K562 (cell line): ENCODE results near the gene ETAA1. TPM values are rescaled to one million over a fixed set of nuclear protein-coding genes. Genes with fewer than 3 reads are reported as not detected.

ENCODE experiments used
- ATAC-seq: fragments of 200-7000 bp; cut with Tn5 transposase; 3 replicates; pipeline ENCODE4 v1.9.1; 2020; ENCODE audit warnings: moderate library complexity
- BruUV-seq: library from RNA; stranded (reverse); fragments of 400-500 nt; replicated peaks from 2 replicates; lab custom pipeline; 2021; lab: Mats Ljungman, UMichigan
- CTCF ChIA-PET: fragments of 300-600 bp; formaldehyde crosslinking; extraction: SDS; loops from one replicate; lab custom pipeline; 2021; ENCODE audit warnings: low intra/inter-chr PET ratio; lab: Yijun Ruan, JAX
- POLR2A ChIA-PET: fragments of 300-600, 350-650 bp; sonication (Branson Sonifier 250); formaldehyde crosslinking; extraction: SDS; loops from one replicate; lab custom pipeline; 2021; ENCODE audit warnings: antibody characterized with exemption, inconsistent platforms; lab: Yijun Ruan, JAX
- DNase-seq, 4 experiments: peaks; one replicate each; pipeline versions ENCODE4 v3.0.0 to v3.0.0-alpha.2; 2011 to 2018; ENCODE audit warnings: low spot score in 3 of 4, mixed read lengths in 3 of 4; ENCODE audit errors: extremely low read depth in 1 of 4
- FAIRE-seq: peaks from 2 replicates; lab custom pipeline; 2011; peaks lifted over from hg19 to GRCh38; lab: Jason Lieb, UNC
- H2AFZ ChIP-seq: 2 replicates; pipeline ENCODE4 v1.6.0; 2011; ENCODE audit warnings: low read depth, low read length, control low read depth, inconsistent platforms
- H3K27ac ChIP-seq: fragments of 200-600 bp; 3 replicates; pipeline ENCODE4 v1.8.0; 2011; ENCODE audit warnings: low read depth, mild to moderate bottlenecking, control low read depth, inconsistent platforms, low read length, moderate library complexity, mixed read lengths; ENCODE audit errors: extremely low read depth
- H3K27me3 ChIP-seq, 2 experiments: fragments of 300-600 bp in 1 of 2; 2 replicates in 1 of 2; 3 replicates in 1 of 2; pipeline versions ENCODE4 v1.6.0 to v1.8.0; 2011; ENCODE audit warnings: inconsistent platforms in 2 of 2, low read length in 2 of 2, mild to moderate bottlenecking in 1 of 2, mixed read lengths in 1 of 2, moderate library complexity in 1 of 2; ENCODE audit not compliant: control insufficient read depth in 2 of 2, insufficient read depth in 2 of 2
- H3K36me3 ChIP-seq: fragments of 300-600 bp; 3 replicates; pipeline ENCODE4 v1.8.0; 2011; ENCODE audit warnings: mild to moderate bottlenecking, low read length, inconsistent platforms; ENCODE audit not compliant: control insufficient read depth, insufficient read depth
- H3K4me1 ChIP-seq, 2 experiments: fragments of 200-600 bp in 1 of 2; replicated peaks in 1 of 2; 2 replicates in 1 of 2; 3 replicates in 1 of 2; pipeline versions ENCODE4 v1.5.1 to v1.8.0; 2011; ENCODE audit warnings: inconsistent platforms in 2 of 2, low read length in 2 of 2, mild to moderate bottlenecking in 1 of 2, mixed read lengths in 1 of 2, moderate library complexity in 1 of 2; ENCODE audit not compliant: control insufficient read depth in 2 of 2, insufficient read depth in 2 of 2
- H3K4me2 ChIP-seq: 2 replicates; pipeline ENCODE4 v1.6.1; 2011; ENCODE audit warnings: low read length, control low read depth, inconsistent platforms, mixed read lengths; ENCODE audit not compliant: insufficient read depth
- H3K4me3 ChIP-seq: fragments of 200-600 bp; sonication (generic), shearing (Covaris generic); 2 replicates; pipeline ENCODE4 v1.5.1; 2016; ENCODE audit warnings: control low read depth, inconsistent platforms
- H3K79me2 ChIP-seq: fragments of 200-600 bp; 3 replicates; pipeline ENCODE4 v1.8.0; 2011; ENCODE audit warnings: low read length, inconsistent platforms; ENCODE audit not compliant: control insufficient read depth, insufficient read depth
- H3K9ac ChIP-seq, 2 experiments: 2 replicates each; pipeline versions ENCODE4 v1.6.0 to v1.6.1; 2011; ENCODE audit warnings: low read depth in 2 of 2, low read length in 2 of 2, control low read depth in 1 of 2, inconsistent platforms in 1 of 2, mild to moderate bottlenecking in 1 of 2, mixed read lengths in 1 of 2; ENCODE audit not compliant: insufficient read depth in 1 of 2
- H3K9me1 ChIP-seq: one replicate; pipeline ENCODE4 v1.6.0; 2011; ENCODE audit warnings: inconsistent platforms, mild to moderate bottlenecking, low read length, moderate library complexity; ENCODE audit not compliant: control insufficient read depth, insufficient read depth
- H3K9me3 ChIP-seq: replicated peaks from 2 replicates; pipeline ENCODE4 v1.5.1; 2011; ENCODE audit warnings: low read depth, low read length, inconsistent platforms; ENCODE audit not compliant: control insufficient read depth, insufficient read depth
- H4K20me1 ChIP-seq: replicated peaks from 2 replicates; pipeline ENCODE4 v1.6.1; 2011; ENCODE audit warnings: low read length, inconsistent platforms, mixed read lengths; ENCODE audit not compliant: control insufficient read depth, insufficient read depth
- ESRRB ChIP-seq: fragments of 250-450 bp; sonication (Bioruptor Pico); IDR thresholded peaks from 2 replicates; pipeline ENCODE4 v1.5.0; 2020; ENCODE audit warnings: mild to moderate bottlenecking, moderate library complexity, borderline replicate concordance
- NFIC ChIP-seq: fragments of 450-650 bp; IDR thresholded peaks from 2 replicates; pipeline ENCODE4 v1.6.1; 2017; ENCODE audit warnings: mild to moderate bottlenecking, inconsistent platforms
- POU5F1 ChIP-seq: fragments of 150-350 bp; IDR thresholded peaks from 2 replicates; pipeline ENCODE4 v1.6.1; 2014; ENCODE audit warnings: borderline replicate concordance, low read length, low read depth, mild to moderate bottlenecking; ENCODE audit not compliant: partially characterized antibody
- ZNF766 ChIP-seq: fragments of 200-800 bp; sonication (Bioruptor generic); conservative IDR thresholded peaks from 2 replicates; pipeline ENCODE4 v1.6.1; 2016; ENCODE audit warnings: missing genetic modification characterization, missing compliant biosample characterization
- WGBS: fragments of 100-300 bp; shearing (Covaris generic); methylation state at CpG from one replicate; pipeline ENCODE4 v1.1.6; 2016; ENCODE audit warnings: low coverage, mixed read lengths; ENCODE audit not compliant: insufficient coverage; ENCODE audit errors: missing lambda C conversion rate; 5-methylcytosine and 5-hydroxymethylcytosine counted together
- in situ Hi-C: fragments of 300-500 bp; cut with MboI; formaldehyde crosslinking; loops from 4 replicates; pipeline ENCODE4 v1.15.0; 2018; ENCODE audit warnings: inconsistent platforms, mixed read lengths
- intact Hi-C: fragments of 100-400 bp; cut with micrococcal nuclease; formaldehyde crosslinking; loops from 2 replicates; pipeline ENCODE4 v1.14.2; 2022
- polyA plus RNA-seq, 8 experiments: library from polyadenylated mRNA; depleted of rRNA in 4 of 8; stranded (reverse) in 5 of 8; unstranded in 3 of 8; fragments of >200 nt; fragmentation: Nextera tagmentation in 2 of 8; fragmentation: Illumina TruSeq in 1 of 8; extraction: Ambion mirVana in 2 of 8; extraction: Trizol in 1 of 8; gene quantifications; 2 replicates each; pipeline versions ENCODE4 v1.2.1 to v1.2.3, GENCODE V29; 2011 to 2014; ENCODE audit warnings: inconsistent platforms in 1 of 8, missing spikeins in 1 of 8
- total RNA-seq, 7 experiments: library from RNA; depleted of rRNA in 6 of 7; stranded (reverse); fragments of >200 nt in 6 of 7; fragmentation: Illumina TruSeq in 2 of 7; extraction: Trizol in 2 of 7; gene quantifications; 2 replicates each; pipeline versions ENCODE4 v1.2.1 to v1.2.3, GENCODE V29; 2011 to 2021; ENCODE audit warnings: low replicate concordance in 1 of 7
- TF ChIP-seq, protein P1 (sequence below): fragments of 150-350 bp; IDR thresholded peaks from 2 replicates; pipeline ENCODE4 v1.6.1; 2014; ENCODE audit warnings: low read depth, mild to moderate bottlenecking, low read length, borderline replicate concordance
- TF ChIP-seq, protein P2 (sequence below), 2 experiments: IDR thresholded peaks; 2 replicates each; pipeline ENCODE4 v1.6.1; 2012; ENCODE audit warnings: improper control_type of control experiment in 2 of 2, low read depth in 2 of 2, low read length in 2 of 2, borderline replicate concordance in 1 of 2

Gene ETAA1
- total and polyA plus RNA-seq, 9 of the 15 experiments (the other 6 are each of a cell fraction or from before 2014, with no cell fraction given): 2.7 to 17.4 (median 10.5) TPM

DNA sequence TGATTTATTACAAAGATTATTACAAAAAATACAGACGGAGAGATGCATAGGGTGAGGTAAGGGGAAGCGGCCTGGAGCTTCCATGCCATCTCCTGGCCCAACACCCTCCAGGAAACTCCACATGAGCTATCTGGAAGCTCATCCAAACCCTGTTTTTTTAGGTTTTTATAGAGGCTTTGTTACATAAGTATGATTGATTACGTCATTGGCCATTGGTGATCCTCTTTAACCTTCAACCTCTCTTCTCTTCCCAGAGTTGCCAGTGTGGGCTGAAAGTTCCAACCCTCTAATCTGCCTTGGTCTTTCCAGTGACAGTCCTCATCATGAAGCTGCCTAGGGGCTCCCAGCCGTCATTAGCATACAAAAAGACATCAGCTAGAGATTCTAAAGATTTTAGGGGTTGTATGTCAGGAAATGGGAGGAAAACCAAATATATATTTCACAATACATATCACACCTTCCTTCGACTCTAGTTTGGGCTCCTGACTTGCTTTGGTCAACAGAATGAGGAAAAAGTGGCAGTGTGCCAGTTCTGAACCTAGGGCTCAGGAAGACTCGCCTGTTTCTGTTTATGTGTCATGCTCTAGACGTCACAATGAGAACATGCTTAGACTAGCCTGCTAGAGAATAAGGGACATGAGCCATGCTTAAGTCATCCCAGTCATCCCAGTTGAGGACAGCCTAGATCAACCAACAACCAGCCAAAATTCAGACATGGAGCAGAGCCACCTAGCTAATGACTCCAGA, 54.1 kb downstream of the ETAA1 start:
- Histone ChIP-seq H3K36me3 (no peaks in the 10 kb centered on the region), H3K4me1 (no peaks in the 10 kb centered on the region), H4K20me1 (no peaks in the 10 kb centered on the region), H3K79me2 (no peaks in the 10 kb centered on the region), H3K27me3 (no peaks in the 10 kb centered on the region), H3K9me3 (no peaks in the 10 kb centered on the region), H3K27ac (no peak overlapping the region), H3K9me1 (no peaks in the 10 kb centered on the region), H3K4me2 (no peak overlapping the region), H3K9ac (no peak overlapping the region), H2AFZ (no peak overlapping the region), H3K4me3 (no peak overlapping the region)
- ChIA-PET CTCF (no interaction called here), POLR2A (no interaction called here)
- ATAC-seq (no peak), DNase-seq (no peak), FAIRE-seq (no peak)
- in situ Hi-C loops: no loop called here
- WGBS: 0% methylated on average over 7 of the region's 7 CpGs
- BruUV-seq: no TSS peak
- intact Hi-C loops: loop anchor here (10.0 kb wide), 1 partner anchor 394 kb away; no protein-coding TSS in a partner anchor
- TF ChIP-seq NFIC (peak; percentile 44; the same call in 1 of the 2 replicates), ZNF766 (no peak), POU5F1 (no peak), ESRRB (CRISPR knock-in tag) (no peak)
- TF ChIP-seq, protein P1, sequence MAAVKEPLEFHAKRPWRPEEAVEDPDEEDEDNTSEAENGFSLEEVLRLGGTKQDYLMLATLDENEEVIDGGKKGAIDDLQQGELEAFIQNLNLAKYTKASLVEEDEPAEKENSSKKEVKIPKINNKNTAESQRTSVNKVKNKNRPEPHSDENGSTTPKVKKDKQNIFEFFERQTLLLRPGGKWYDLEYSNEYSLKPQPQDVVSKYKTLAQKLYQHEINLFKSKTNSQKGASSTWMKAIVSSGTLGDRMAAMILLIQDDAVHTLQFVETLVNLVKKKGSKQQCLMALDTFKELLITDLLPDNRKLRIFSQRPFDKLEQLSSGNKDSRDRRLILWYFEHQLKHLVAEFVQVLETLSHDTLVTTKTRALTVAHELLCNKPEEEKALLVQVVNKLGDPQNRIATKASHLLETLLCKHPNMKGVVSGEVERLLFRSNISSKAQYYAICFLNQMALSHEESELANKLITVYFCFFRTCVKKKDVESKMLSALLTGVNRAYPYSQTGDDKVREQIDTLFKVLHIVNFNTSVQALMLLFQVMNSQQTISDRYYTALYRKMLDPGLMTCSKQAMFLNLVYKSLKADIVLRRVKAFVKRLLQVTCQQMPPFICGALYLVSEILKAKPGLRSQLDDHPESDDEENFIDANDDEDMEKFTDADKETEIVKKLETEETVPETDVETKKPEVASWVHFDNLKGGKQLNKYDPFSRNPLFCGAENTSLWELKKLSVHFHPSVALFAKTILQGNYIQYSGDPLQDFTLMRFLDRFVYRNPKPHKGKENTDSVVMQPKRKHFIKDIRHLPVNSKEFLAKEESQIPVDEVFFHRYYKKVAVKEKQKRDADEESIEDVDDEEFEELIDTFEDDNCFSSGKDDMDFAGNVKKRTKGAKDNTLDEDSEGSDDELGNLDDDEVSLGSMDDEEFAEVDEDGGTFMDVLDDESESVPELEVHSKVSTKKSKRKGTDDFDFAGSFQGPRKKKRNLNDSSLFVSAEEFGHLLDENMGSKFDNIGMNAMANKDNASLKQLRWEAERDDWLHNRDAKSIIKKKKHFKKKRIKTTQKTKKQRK: no peak
- TF ChIP-seq, protein P2, sequence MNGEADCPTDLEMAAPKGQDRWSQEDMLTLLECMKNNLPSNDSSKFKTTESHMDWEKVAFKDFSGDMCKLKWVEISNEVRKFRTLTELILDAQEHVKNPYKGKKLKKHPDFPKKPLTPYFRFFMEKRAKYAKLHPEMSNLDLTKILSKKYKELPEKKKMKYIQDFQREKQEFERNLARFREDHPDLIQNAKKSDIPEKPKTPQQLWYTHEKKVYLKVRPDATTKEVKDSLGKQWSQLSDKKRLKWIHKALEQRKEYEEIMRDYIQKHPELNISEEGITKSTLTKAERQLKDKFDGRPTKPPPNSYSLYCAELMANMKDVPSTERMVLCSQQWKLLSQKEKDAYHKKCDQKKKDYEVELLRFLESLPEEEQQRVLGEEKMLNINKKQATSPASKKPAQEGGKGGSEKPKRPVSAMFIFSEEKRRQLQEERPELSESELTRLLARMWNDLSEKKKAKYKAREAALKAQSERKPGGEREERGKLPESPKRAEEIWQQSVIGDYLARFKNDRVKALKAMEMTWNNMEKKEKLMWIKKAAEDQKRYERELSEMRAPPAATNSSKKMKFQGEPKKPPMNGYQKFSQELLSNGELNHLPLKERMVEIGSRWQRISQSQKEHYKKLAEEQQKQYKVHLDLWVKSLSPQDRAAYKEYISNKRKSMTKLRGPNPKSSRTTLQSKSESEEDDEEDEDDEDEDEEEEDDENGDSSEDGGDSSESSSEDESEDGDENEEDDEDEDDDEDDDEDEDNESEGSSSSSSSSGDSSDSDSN (IDR thresholded peaks at IDR 0.05; ENCODE audit: borderline replicate concordance in 1 of 2, low read depth in 2 of 2, low read length in 2 of 2): no peak
